PC-3 (cell line): ENCODE results near the gene MAST3. TPM values are rescaled to one million over a fixed set of nuclear protein-coding genes. Genes with fewer than 3 reads are reported as not detected.

ENCODE experiments used
- ATAC-seq: fragments of 200-7000 bp; cut with Tn5 transposase; 2 replicates; pipeline ENCODE4 v1.9.1; 2020; ENCODE audit warnings: mild to moderate bottlenecking, moderate library complexity
- BruUV-seq: library from RNA; stranded (reverse); fragments of 400-500 nt; replicated peaks from 2 replicates; lab custom pipeline; 2021; lab: Mats Ljungman, UMichigan
- CTCF ChIA-PET: fragments of 300-600 bp; sonication (Branson Sonifier 250); formaldehyde crosslinking; loops from one replicate; lab custom pipeline; 2022; ENCODE audit warnings: antibody characterized with exemption; lab: Charles Lee
- POLR2A ChIA-PET: fragments of 300-600 bp; sonication (Branson Sonifier 250); formaldehyde crosslinking; loops from one replicate; lab custom pipeline; 2022; ENCODE audit warnings: antibody characterized with exemption; ENCODE audit not compliant: unreplicated experiment; lab: Charles Lee
- DNase-seq: peaks from one replicate; pipeline ENCODE4 v3.0.0-alpha.2; 2015
- H2AFZ ChIP-seq: fragments of 300-600 bp; sonication (generic); 2 replicates; pipeline ENCODE4 v1.6.0; 2016; ENCODE audit warnings: antibody characterized with exemption, low read length
- H3F3A ChIP-seq: fragments of 300-600 bp; sonication (generic); one replicate; pipeline ENCODE4 v1.6.0; 2017; ENCODE audit warnings: antibody characterized with exemption, low read length, control low read depth, mild to moderate bottlenecking; ENCODE audit not compliant: unreplicated experiment
- H3K27ac ChIP-seq: fragments of 300-600 bp; sonication (generic); 2 replicates; pipeline ENCODE4 v1.5.1; 2016; ENCODE audit warnings: mild to moderate bottlenecking, low read length
- H3K27me3 ChIP-seq: fragments of 300-600 bp; sonication (generic); 2 replicates; pipeline ENCODE4 v1.6.1; 2016; ENCODE audit warnings: low read length, mixed read lengths
- H3K36me3 ChIP-seq: fragments of 300-600 bp; sonication (generic); 2 replicates; pipeline ENCODE4 v1.6.1; 2016; ENCODE audit warnings: low read depth, mixed run types, low read length, mixed read lengths
- H3K4me1 ChIP-seq: fragments of 300-600 bp; sonication (generic); 2 replicates; pipeline ENCODE4 v1.5.1; 2016; ENCODE audit warnings: low read length; ENCODE audit not compliant: insufficient read depth
- H3K4me2 ChIP-seq: fragments of 300-600 bp; sonication (generic); 2 replicates; pipeline ENCODE4 v1.6.0; 2016; ENCODE audit warnings: low read length
- H3K4me3 ChIP-seq: fragments of 300-600 bp; sonication (generic); 2 replicates; pipeline ENCODE4 v1.5.1; 2016; ENCODE audit warnings: mild to moderate bottlenecking, low read length, mixed read lengths
- H3K79me2 ChIP-seq: fragments of 300-600 bp; sonication (generic); 2 replicates; pipeline ENCODE4 v1.6.1; 2017; ENCODE audit warnings: low read length, mixed read lengths
- H3K9ac ChIP-seq: fragments of 300-600 bp; sonication (generic); 2 replicates; pipeline ENCODE4 v1.6.0; 2016; ENCODE audit warnings: mild to moderate bottlenecking, low read length
- H3K9me2 ChIP-seq: fragments of 300-600 bp; sonication (generic); replicated peaks from 2 replicates; pipeline ENCODE4 v1.6.1; 2016; ENCODE audit warnings: mixed run types, low read length, mixed read lengths
- H3K9me3 ChIP-seq: fragments of 300-600 bp; sonication (generic); 2 replicates; pipeline ENCODE4 v1.6.1; 2016; ENCODE audit warnings: low read length, mixed read lengths
- H4K20me1 ChIP-seq: fragments of 300-600 bp; sonication (generic); 2 replicates; pipeline ENCODE4 v1.6.1; 2016; ENCODE audit warnings: low read length, mixed read lengths
- EZH2 ChIP-seq: fragments of 300-600 bp; sonication (generic); IDR thresholded peaks from one replicate; pipeline ENCODE4 v1.6.1; 2017; ENCODE audit warnings: antibody characterized with exemption, mild to moderate bottlenecking, low read length; ENCODE audit not compliant: unreplicated experiment
- EZH2phosphoT487 ChIP-seq: fragments of 300-600 bp; sonication (generic); IDR thresholded peaks from 2 replicates; pipeline ENCODE4 v1.6.1; 2018; ENCODE audit warnings: mild to moderate bottlenecking, antibody characterized with exemption, low read length, borderline replicate concordance
- intact Hi-C: fragments of 100-400 bp; cut with micrococcal nuclease; formaldehyde crosslinking; loops from 2 replicates; pipeline ENCODE4 v1.9.0; 2023
- total RNA-seq: library from RNA; depleted of rRNA; stranded (reverse); fragments of >200 nt; gene quantifications from 2 replicates; pipeline ENCODE4 v1.2.3, GENCODE V29; 2014
- TF ChIP-seq, protein P1 (sequence below): fragments of 300-600 bp; sonication (generic); conservative IDR thresholded peaks from 2 replicates; pipeline ENCODE4 v1.5.1; 2017; ENCODE audit warnings: antibody characterized with exemption, low read depth, mild to moderate bottlenecking, low read length

Gene MAST3
- total RNA-seq, 1 experiment from 2014 or later, result 8.1 TPM

DNA sequence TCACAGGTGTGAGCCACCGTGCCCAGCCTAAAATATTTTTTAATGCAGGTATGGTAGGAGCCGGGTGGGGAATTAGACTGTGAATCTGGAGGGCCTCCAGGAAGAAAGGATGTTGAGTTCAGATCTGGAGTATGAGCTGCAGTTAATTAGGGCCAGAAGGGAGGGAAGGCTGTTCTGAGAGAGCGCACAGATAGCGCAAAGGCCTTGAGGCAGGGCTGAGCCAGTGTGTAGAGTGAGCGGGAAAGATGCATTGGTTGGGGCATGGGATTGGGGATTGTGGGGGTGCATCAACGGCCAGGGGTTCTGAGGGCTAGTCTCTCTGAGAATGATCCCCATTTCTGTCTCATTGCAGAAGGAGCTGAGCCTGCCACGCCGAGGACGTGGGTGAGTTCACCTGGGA lies 9.7 kb downstream of the MAST3 start:
- no peaks in the 10 kb centered on the region for H3K79me2 ChIP-seq
- H3K9me2 ChIP-seq, result no peaks in the 10 kb centered on the region
- H3K4me2 ChIP-seq, result no peak overlapping the region
- no peak for DNase-seq
- no peak for ATAC-seq
- H3K36me3 ChIP-seq, result no peaks in the 10 kb centered on the region
- no peak overlapping the region for H2AFZ ChIP-seq
- intact Hi-C loops, result no loop called here
- H3K4me1 ChIP-seq, result peaks cover 16% of the 10 kb centered on the region; the same call in 1 of the 2 replicates
- POLR2A ChIA-PET, result no interaction called here
- CTCF ChIA-PET, result no interaction called here
- no TSS peak for BruUV-seq
- H3K9me3 ChIP-seq, result no peaks in the 10 kb centered on the region
- H4K20me1 ChIP-seq, result no peaks in the 10 kb centered on the region
- H3F3A ChIP-seq, result no peaks in the 10 kb centered on the region
- no peak overlapping the region for H3K4me3 ChIP-seq
- no peak overlapping the region for H3K27ac ChIP-seq
- TF ChIP-seq EZH2phosphoT487, result no peak
- TF ChIP-seq, protein P1, sequence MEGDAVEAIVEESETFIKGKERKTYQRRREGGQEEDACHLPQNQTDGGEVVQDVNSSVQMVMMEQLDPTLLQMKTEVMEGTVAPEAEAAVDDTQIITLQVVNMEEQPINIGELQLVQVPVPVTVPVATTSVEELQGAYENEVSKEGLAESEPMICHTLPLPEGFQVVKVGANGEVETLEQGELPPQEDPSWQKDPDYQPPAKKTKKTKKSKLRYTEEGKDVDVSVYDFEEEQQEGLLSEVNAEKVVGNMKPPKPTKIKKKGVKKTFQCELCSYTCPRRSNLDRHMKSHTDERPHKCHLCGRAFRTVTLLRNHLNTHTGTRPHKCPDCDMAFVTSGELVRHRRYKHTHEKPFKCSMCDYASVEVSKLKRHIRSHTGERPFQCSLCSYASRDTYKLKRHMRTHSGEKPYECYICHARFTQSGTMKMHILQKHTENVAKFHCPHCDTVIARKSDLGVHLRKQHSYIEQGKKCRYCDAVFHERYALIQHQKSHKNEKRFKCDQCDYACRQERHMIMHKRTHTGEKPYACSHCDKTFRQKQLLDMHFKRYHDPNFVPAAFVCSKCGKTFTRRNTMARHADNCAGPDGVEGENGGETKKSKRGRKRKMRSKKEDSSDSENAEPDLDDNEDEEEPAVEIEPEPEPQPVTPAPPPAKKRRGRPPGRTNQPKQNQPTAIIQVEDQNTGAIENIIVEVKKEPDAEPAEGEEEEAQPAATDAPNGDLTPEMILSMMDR, result no peak
- no peak for TF ChIP-seq EZH2
- H3K27me3 ChIP-seq, result no peaks in the 10 kb centered on the region
- H3K9ac ChIP-seq, result no peak overlapping the region

- H4K20me1 ChIP-seq, result no peaks in the 10 kb centered on the region
- BruUV-seq, result no TSS peak
- CTCF ChIA-PET, result no interaction called here
- peaks cover 16% of the 10 kb centered on the region; the same call in 1 of the 2 replicates for H3K4me1 ChIP-seq
- H3K4me3 ChIP-seq, result no peak overlapping the region
- H2AFZ ChIP-seq, result no peak overlapping the region
- H3K27ac ChIP-seq, result no peak overlapping the region
- H3K9ac ChIP-seq, result no peak overlapping the region
- no peak for DNase-seq
- no peaks in the 10 kb centered on the region for H3K27me3 ChIP-seq
- H3F3A ChIP-seq, result no peaks in the 10 kb centered on the region
- H3K79me2 ChIP-seq, result no peaks in the 10 kb centered on the region
- H3K9me2 ChIP-seq, result no peaks in the 10 kb centered on the region
- H3K36me3 ChIP-seq, result no peaks in the 10 kb centered on the region
- intact Hi-C loops, result no loop called here
- TF ChIP-seq, protein P1, result no peak
- TF ChIP-seq EZH2, result no peak
- TF ChIP-seq EZH2phosphoT487, result no peak
- H3K9me3 ChIP-seq, result no peaks in the 10 kb centered on the region
- ATAC-seq, result no peak
- H3K4me2 ChIP-seq, result no peak overlapping the region
- POLR2A ChIA-PET, result no interaction called here
Measured at GRCh38 chr19:18108897-18109296, 11.3 kb downstream of the MAST3 start.

DNA sequence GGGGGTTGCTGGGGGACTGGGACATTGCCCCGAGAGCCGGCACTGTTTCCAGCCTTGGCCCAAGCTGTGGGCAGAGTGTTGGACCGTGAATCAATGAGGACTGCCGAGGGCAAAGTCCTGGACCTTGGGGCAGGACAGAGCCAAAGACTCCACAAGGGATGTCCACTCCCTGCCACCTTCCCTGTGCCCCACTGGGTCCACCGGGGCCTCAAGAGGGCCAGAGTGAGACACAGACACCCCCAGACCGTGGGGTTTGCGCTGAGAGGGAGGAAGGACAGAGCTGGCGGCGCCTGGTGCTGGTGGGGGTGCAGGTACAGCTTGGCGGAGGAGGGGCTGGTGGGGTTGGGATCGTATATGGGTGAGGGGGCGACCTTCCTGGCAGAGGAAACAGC lies 11.8 kb downstream of the MAST3 start:
- Histone ChIP-seq H3K36me3 (no peaks in the 10 kb centered on the region), H3K9me3 (no peaks in the 10 kb centered on the region), H2AFZ (peak overlapping the region; percentile 87), H4K20me1 (no peaks in the 10 kb centered on the region), H3F3A (no peaks in the 10 kb centered on the region), H3K4me3 (peak overlapping the region; percentile 83), H3K79me2 (no peaks in the 10 kb centered on the region), H3K4me2 (peak overlapping the region; percentile 99), H3K9me2 (no peaks in the 10 kb centered on the region), H3K9ac (peak overlapping the region; percentile 51; the same call in 1 of the 2 replicates), H3K27me3 (no peaks in the 10 kb centered on the region), H3K4me1 (peaks cover 13% of the 10 kb centered on the region; the same call in 1 of the 2 replicates), H3K27ac (no peak overlapping the region)
- TF ChIP-seq EZH2 (no peak), EZH2phosphoT487 (no peak)
- TF ChIP-seq, protein P1, result no peak
- DNase-seq, result no peak
- POLR2A ChIA-PET, result no interaction called here
- CTCF ChIA-PET, result interaction anchor here (1.0 kb wide), 1 partner anchor 46 kb away, joined by 3 read pairs; no protein-coding TSS in a partner anchor
- ATAC-seq, result no peak
- no TSS peak for BruUV-seq
- intact Hi-C loops, result no loop called here
